GM12801 (cell line): ENCODE results near the gene JAK3.

ENCODE experiments used
- CTCF ChIP-seq: IDR thresholded peaks from one replicate; pipeline ENCODE4 v1.5.1; 2011; ENCODE audit warnings: control low read depth; ENCODE audit not compliant: insufficient read length; ENCODE audit errors: extremely low read depth

The JAK3 gene

GRCh38 chr19:17832443-17833208, 15.2 kb downstream of the JAK3 start:
- no peak for TF ChIP-seq CTCF

DNA sequence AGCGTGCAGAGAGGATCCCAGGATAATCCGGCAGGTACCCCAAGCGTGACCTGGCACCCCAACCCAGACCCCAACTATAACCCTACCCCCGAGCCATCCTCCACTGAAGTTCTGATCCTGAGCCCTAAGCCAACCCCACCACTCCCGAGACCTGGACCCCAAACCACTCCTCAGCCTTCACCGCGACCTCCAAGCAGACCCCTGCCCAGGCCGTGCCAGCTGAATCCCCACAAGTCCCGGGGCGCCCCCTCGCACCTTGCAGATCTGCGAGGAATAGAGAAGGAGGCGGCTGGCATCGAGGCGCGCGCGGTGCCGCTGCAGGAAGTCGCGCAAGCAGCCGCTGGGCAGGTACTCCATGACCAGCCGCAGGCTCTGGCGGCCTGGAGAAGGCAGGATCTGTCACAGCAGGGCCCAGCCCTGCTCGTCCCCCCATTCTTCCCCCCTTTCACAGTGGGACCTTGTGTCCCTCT, 16.3 kb downstream of the JAK3 start:
- TF ChIP-seq CTCF = no peak

DNA sequence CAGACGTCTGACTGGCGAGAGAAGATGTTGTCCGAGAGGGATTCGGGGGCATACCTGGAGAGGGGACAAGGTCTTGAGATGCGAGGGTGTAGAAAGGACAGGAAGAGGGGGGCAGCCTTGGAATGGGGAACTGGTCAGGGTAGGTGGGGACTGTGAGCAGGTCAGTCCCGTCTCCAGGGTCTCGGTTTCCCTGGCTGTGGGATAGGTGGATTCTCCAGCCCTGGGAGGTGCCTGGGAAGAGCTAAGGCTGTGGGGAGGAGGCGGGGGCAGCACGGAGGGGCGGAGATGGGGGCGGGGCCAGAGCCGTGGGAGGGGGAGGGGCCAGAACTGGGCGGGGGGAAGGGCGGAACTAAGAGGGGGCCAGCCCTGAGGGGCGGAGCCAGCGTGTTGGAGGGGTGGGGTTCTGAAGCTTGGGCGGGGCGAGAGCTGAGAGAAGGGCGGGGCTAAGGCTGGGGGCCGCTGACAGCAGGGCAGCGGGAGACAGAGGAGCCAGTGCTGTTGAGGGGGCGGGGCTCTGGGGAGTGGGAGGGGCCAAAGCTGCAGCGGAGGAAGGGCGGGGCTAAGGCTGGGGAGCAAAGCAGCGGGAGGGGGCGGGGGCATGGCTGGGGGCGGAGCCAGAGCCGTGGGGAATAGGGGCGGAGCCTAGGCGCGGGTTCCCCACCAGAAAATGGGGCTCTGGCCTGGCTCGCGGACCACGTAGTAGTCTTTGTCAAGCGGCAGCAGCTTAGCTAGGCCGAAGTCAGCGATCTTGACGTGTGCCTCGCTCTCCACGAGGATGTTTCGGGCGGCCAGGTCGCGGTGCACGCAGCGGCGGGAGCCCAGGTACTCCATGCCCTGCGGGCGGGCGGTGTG, 17.0 kb downstream of the JAK3 start:
- no peak for TF ChIP-seq CTCF

GRCh38 chr19:17829855-17830566, 17.8 kb downstream of the JAK3 start:
- TF ChIP-seq CTCF = no peak

DNA sequence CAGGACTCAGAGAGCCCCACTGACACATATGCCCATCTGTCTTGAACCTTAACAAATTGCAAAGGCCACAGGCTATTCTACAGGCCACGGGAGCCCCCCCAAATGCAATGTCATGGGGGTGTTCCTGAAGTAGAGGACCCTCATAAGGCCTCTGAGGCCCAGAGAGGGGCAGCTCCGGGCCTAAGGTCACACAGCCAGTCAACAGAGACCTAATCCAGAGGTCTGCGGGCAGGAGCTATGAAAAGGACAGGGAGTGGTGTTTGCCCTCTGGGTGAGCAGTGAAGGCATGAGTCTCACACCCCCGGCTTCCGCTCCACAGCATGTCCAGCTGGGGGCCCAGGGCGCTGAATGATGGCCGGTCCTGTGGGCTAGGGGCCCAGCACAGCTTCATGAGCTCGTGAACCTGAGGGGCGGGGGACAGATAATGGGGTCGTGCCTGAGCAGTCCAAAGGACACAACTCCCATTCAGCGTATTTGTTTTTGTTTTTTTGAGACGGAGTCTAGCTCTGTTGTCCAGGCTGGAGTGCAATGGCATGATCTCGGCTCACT, 21.2 kb downstream of the JAK3 start:
- TF ChIP-seq CTCF = no peak

DNA sequence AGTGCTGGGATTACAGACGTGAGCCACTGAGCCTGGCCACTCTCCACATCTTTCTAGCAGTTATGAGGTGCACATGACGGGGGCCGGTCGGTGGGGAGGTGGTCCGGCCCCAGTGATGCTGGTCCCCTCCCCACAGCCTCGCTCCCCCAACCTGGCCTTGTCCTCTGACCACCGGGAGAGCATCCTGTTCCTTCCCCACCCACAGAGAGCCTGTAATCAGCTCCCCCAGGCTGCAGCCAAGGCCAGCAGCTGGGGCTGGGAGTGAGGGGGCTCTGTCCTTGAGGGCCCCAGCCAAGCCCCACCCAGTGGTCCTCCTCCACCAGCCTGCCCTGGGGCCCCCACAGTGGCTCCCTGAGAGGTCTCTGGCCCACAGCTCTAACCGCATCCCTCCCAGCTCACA, 23.4 kb downstream of the JAK3 start:
- no peak for TF ChIP-seq CTCF

GRCh38 chr19:17821190-17821589, 26.6 kb downstream of the JAK3 start, which contains the start of gene INSL3:
Gene INSL3, minus strand, starts transcription at chr19:17821519. Its CDS starts 13 bp downstream, at chr19:17821506.
- TF ChIP-seq CTCF = no peak
